Measurements from ENCODE around the gene GSG1L.
A peak's percentile ranks its signal among the peaks of the same experiment; 100 is the strongest.

Gene GSG1L

GRCh38 chr16:28058839-28059589 is 4.5 kb downstream of the GSG1L start:
- no peak for DNase-seq (ENCODE audit: low read depth)
- no peak overlapping the region for H3K4me3 ChIP-seq (ENCODE audit: low read length)
- TF ChIP-seq CTCF (conservative IDR thresholded peaks at IDR 0.05; ENCODE audit: low read depth, low read length), result no peak

- no peak for TF ChIP-seq CTCF (conservative IDR thresholded peaks at IDR 0.05; ENCODE audit: low read depth, low read length)
- no peak overlapping the region for H3K4me3 ChIP-seq (ENCODE audit: low read length)
- DNase-seq (ENCODE audit: low read depth), result no peak
Observed at GRCh38 chr16:28057949-28058348, 5.6 kb downstream of the GSG1L start.

- TF ChIP-seq CTCF (conservative IDR thresholded peaks at IDR 0.05; ENCODE audit: low read depth, low read length), result no peak
- no peak for DNase-seq (ENCODE audit: low read depth)
- H3K4me3 ChIP-seq (ENCODE audit: low read length), result no peak overlapping the region
Observed at GRCh38 chr16:28053461-28053860, 10.1 kb downstream of the GSG1L start.

- no peak for DNase-seq (ENCODE audit: low read depth)
Observed at GRCh38 chr16:28052274-28053128, 11.0 kb downstream of the GSG1L start.

GRCh38 chr16:28051486-28051885 is 12.0 kb downstream of the GSG1L start:
- TF ChIP-seq CTCF (conservative IDR thresholded peaks at IDR 0.05; ENCODE audit: low read depth, low read length), result no peak
- DNase-seq (ENCODE audit: low read depth), result no peak
- H3K4me3 ChIP-seq (ENCODE audit: low read length), result no peak overlapping the region

More at GRCh38 chr16:28052274-28053128, 11.0 kb downstream of the GSG1L start:
- H3K4me3 ChIP-seq (ENCODE audit: low read length), result no peak overlapping the region
- TF ChIP-seq CTCF (conservative IDR thresholded peaks at IDR 0.05; ENCODE audit: low read depth, low read length), result no peak

GRCh38 chr16:28042811-28043210 is 20.7 kb downstream of the GSG1L start:
- TF ChIP-seq CTCF (conservative IDR thresholded peaks at IDR 0.05; ENCODE audit: low read depth, low read length), result no peak
- no peak overlapping the region for H3K4me3 ChIP-seq (ENCODE audit: low read length)
- DNase-seq (ENCODE audit: low read depth), result peak; percentile 23

All from retinal pigment epithelial cell (primary cell).